Neural progenitor cell (in vitro differentiated cells): ENCODE measurements around the gene HYOU1. TPM values are rescaled to one million over a fixed set of nuclear protein-coding genes. Genes with fewer than 3 reads are reported as not detected.

Source experiments
- DNase-seq: peaks from one replicate; pipeline ENCODE4 v3.0.0-alpha.2; 2016; ENCODE audit warnings: low spot score
- H2AFZ ChIP-seq: fragments of 200-600 bp; sonication (generic); replicated peaks from 2 replicates; pipeline ENCODE4 v1.6.1; 2016; ENCODE audit warnings: antibody characterized with exemption
- H3F3A ChIP-seq: fragments of 200-600 bp; sonication (generic); 2 replicates; pipeline ENCODE4 v1.6.1; 2016; ENCODE audit warnings: antibody characterized with exemption, low read depth
- H3K27ac ChIP-seq: fragments of 200-600 bp; sonication (generic); 2 replicates; pipeline ENCODE4 v1.5.1; 2016; ENCODE audit warnings: mild to moderate bottlenecking
- H3K27me3 ChIP-seq: fragments of 200-600 bp; sonication (generic); 2 replicates; pipeline ENCODE4 v1.6.1; 2016; ENCODE audit warnings: mild to moderate bottlenecking, moderate library complexity
- H3K36me3 ChIP-seq: fragments of 200-600 bp; sonication (generic); 2 replicates; pipeline ENCODE4 v1.5.1; 2016
- H3K4me1 ChIP-seq: fragments of 200-600 bp; sonication (generic); 2 replicates; pipeline ENCODE4 v1.6.1; 2016; ENCODE audit warnings: mixed run types
- H3K4me2 ChIP-seq: fragments of 200-600 bp; sonication (generic); 2 replicates; pipeline ENCODE4 v1.6.1; 2016
- H3K4me3 ChIP-seq: fragments of 200-600 bp; sonication (generic); 2 replicates; pipeline ENCODE4 v1.5.1; 2016
- H3K79me2 ChIP-seq: fragments of 200-600 bp; sonication (generic); 2 replicates; pipeline ENCODE4 v1.6.1; 2016; ENCODE audit warnings: low read depth
- H3K9ac ChIP-seq: fragments of 200-600 bp; sonication (generic); 2 replicates; pipeline ENCODE4 v1.6.1; 2016
- H3K9me3 ChIP-seq: fragments of 200-600 bp; sonication (generic); 2 replicates; pipeline ENCODE4 v1.5.1; 2016; ENCODE audit warnings: low read depth
- H4K20me1 ChIP-seq: fragments of 200-600 bp; sonication (generic); 2 replicates; pipeline ENCODE4 v1.6.1; 2016; ENCODE audit warnings: low read depth
- H3K27ac Mint-ChIP-seq: 3 replicates; pipeline ENCODE4 v1.8.0; 2021; ENCODE audit warnings: mixed read lengths
- H3K27me3 Mint-ChIP-seq: 2 replicates; pipeline ENCODE4 v1.8.0; 2022; ENCODE audit warnings: low read depth, mild to moderate bottlenecking, inconsistent platforms, moderate library complexity, mixed read lengths; ENCODE audit not compliant: insufficient read depth
- H3K36me3 Mint-ChIP-seq: 3 replicates; pipeline ENCODE4 v1.8.0; 2021; ENCODE audit warnings: mixed read lengths
- H3K4me1 Mint-ChIP-seq: 3 replicates; pipeline ENCODE4 v1.8.0; 2021; ENCODE audit warnings: mixed read lengths
- H3K4me3 Mint-ChIP-seq: 3 replicates; pipeline ENCODE4 v1.8.0; 2021; ENCODE audit warnings: mild to moderate bottlenecking, moderate library complexity, mixed read lengths
- H3K9me3 Mint-ChIP-seq: 3 replicates; pipeline ENCODE4 v1.8.0; 2020; ENCODE audit warnings: mixed read lengths
- CTCF ChIP-seq: fragments of 200-600 bp; sonication (generic); IDR thresholded peaks from 2 replicates; pipeline ENCODE4 v1.5.1; 2017; ENCODE audit warnings: antibody characterized with exemption, mild to moderate bottlenecking
- EZH2 ChIP-seq: fragments of 200-600 bp; sonication (generic); IDR thresholded peaks from 2 replicates; pipeline ENCODE4 v1.6.1; 2017; ENCODE audit warnings: antibody characterized with exemption, mild to moderate bottlenecking, moderate library complexity
- EZH2phosphoT487 ChIP-seq: fragments of 200-600 bp; sonication (generic); IDR thresholded peaks from 2 replicates; pipeline ENCODE4 v1.6.1; 2017; ENCODE audit warnings: antibody characterized with exemption
- total RNA-seq: library from RNA; depleted of rRNA; stranded (reverse); fragments of >200 nt; gene quantifications from 2 replicates; pipeline ENCODE4 v1.2.3, GENCODE V29; 2015; ENCODE audit warnings: low replicate concordance

HYOU1 gene
- total RNA-seq, 1 donor from 2014 or later: 129 TPM

GRCh38 chr11:119030329-119031047 is 26.5 kb downstream of the HYOU1 start, which contains the start of gene SLC37A4:
Gene SLC37A4, minus strand, starts transcription at chr11:119030877.
- peak within 1 kb of the TSS; percentile 84 for H3K4me3 Mint-ChIP-seq
- H3K4me3 ChIP-seq: peak within 1 kb of the TSS; percentile 71
- peaks cover 28% of the 10 kb centered on the region for H3K79me2 ChIP-seq
- no peaks in the 10 kb centered on the region for H3K27me3 ChIP-seq
- no peak within 1 kb of the TSS for H3K27ac ChIP-seq
- H4K20me1 ChIP-seq: peaks cover 22% of the 10 kb centered on the region
- peaks cover 17% of the 10 kb centered on the region for H3K4me1 Mint-ChIP-seq
- peak within 1 kb of the TSS; percentile 79 for H2AFZ ChIP-seq
- H3K4me2 ChIP-seq: peak within 1 kb of the TSS; percentile 86
- H3K9me3 Mint-ChIP-seq: no peaks in the 10 kb centered on the region
- peaks cover 9% of the 10 kb centered on the region for H3K36me3 Mint-ChIP-seq
- peak within 1 kb of the TSS; percentile 2 for H3K9ac ChIP-seq
- no peaks in the 10 kb centered on the region for H3K27me3 Mint-ChIP-seq
- H3K9me3 ChIP-seq: no peaks in the 10 kb centered on the region
- peaks cover 13% of the 10 kb centered on the region for H3F3A ChIP-seq
- DNase-seq: peak; percentile 99
- no peaks in the 10 kb centered on the region for H3K36me3 ChIP-seq
- H3K4me1 ChIP-seq: peaks cover 10% of the 10 kb centered on the region
- H3K27ac Mint-ChIP-seq: peak within 1 kb of the TSS; percentile 82
- no peak for TF ChIP-seq EZH2

- Histone ChIP-seq H3F3A (peaks cover 18% of the 10 kb centered on the region), H3K36me3 (no peaks in the 10 kb centered on the region), H3K27me3 (no peaks in the 10 kb centered on the region), H3K9me3 (no peaks in the 10 kb centered on the region), H3K79me2 (peaks cover 28% of the 10 kb centered on the region), H3K4me2 (peak overlapping the region; percentile 86), H2AFZ (no peak overlapping the region), H3K27ac (no peak overlapping the region), H4K20me1 (peaks cover 22% of the 10 kb centered on the region), H3K9ac (no peak overlapping the region), H3K4me3 (peak overlapping the region; percentile 71), H3K4me1 (peaks cover 10% of the 10 kb centered on the region)
- Mint-ChIP-seq H3K4me1 (peaks cover 17% of the 10 kb centered on the region), H3K36me3 (peaks cover 14% of the 10 kb centered on the region), H3K27me3 (peaks cover 1% of the 10 kb centered on the region), H3K4me3 (peak overlapping the region; percentile 84), H3K27ac (peak overlapping the region; percentile 10), H3K9me3 (no peaks in the 10 kb centered on the region)
- no peak for TF ChIP-seq CTCF
- no peak for DNase-seq
Observed at GRCh38 chr11:119030029-119030328, 27.0 kb downstream of the HYOU1 start.

GRCh38 chr11:119029340-119030028 is 27.5 kb downstream of the HYOU1 start:
- H3K4me3 Mint-ChIP-seq: peak overlapping the region; percentile 84
- Histone ChIP-seq H3K27me3 (no peaks in the 10 kb centered on the region), H3K79me2 (peaks cover 28% of the 10 kb centered on the region), H3F3A (peaks cover 22% of the 10 kb centered on the region), H3K36me3 (no peaks in the 10 kb centered on the region), H3K4me1 (peaks cover 10% of the 10 kb centered on the region), H3K9ac (no peak overlapping the region), H3K4me2 (peak overlapping the region; percentile 86), H3K27ac (peak overlapping the region; percentile 65), H3K4me3 (peak overlapping the region; percentile 71), H4K20me1 (peaks cover 22% of the 10 kb centered on the region), H2AFZ (no peak overlapping the region), H3K9me3 (no peaks in the 10 kb centered on the region)
- peaks cover 16% of the 10 kb centered on the region for H3K36me3 Mint-ChIP-seq
- TF ChIP-seq EZH2 (no peak), CTCF (no peak), EZH2phosphoT487 (no peak)
- peak overlapping the region; percentile 10 for H3K27ac Mint-ChIP-seq
- H3K27me3 Mint-ChIP-seq: peaks cover 4% of the 10 kb centered on the region
- DNase-seq: peak; percentile 45
- peaks cover 17% of the 10 kb centered on the region for H3K4me1 Mint-ChIP-seq
- no peaks in the 10 kb centered on the region for H3K9me3 Mint-ChIP-seq

GRCh38 chr11:119029069-119029339 is 28.0 kb downstream of the HYOU1 start:
- no peaks in the 10 kb centered on the region for H3K9me3 ChIP-seq
- peak overlapping the region; percentile 65 for H3K27ac ChIP-seq
- peak overlapping the region; percentile 71 for H3K4me3 ChIP-seq
- no peak overlapping the region for H2AFZ ChIP-seq
- Mint-ChIP-seq H3K9me3 (no peaks in the 10 kb centered on the region), H3K4me3 (peak overlapping the region; percentile 84), H3K36me3 (peaks cover 16% of the 10 kb centered on the region), H3K27ac (no peak overlapping the region), H3K27me3 (peaks cover 4% of the 10 kb centered on the region), H3K4me1 (peaks cover 20% of the 10 kb centered on the region)
- no peak for DNase-seq
- H3K9ac ChIP-seq: no peak overlapping the region
- peaks cover 27% of the 10 kb centered on the region for H3F3A ChIP-seq
- H3K4me1 ChIP-seq: peaks cover 10% of the 10 kb centered on the region
- TF ChIP-seq EZH2 (no peak), CTCF (no peak), EZH2phosphoT487 (no peak)
- peaks cover 28% of the 10 kb centered on the region for H3K79me2 ChIP-seq
- peak overlapping the region; percentile 86 for H3K4me2 ChIP-seq
- H4K20me1 ChIP-seq: peaks cover 22% of the 10 kb centered on the region
- H3K36me3 ChIP-seq: no peaks in the 10 kb centered on the region
- H3K27me3 ChIP-seq: no peaks in the 10 kb centered on the region
